ENCODE data around the gene GLCE. TPM values are rescaled to one million over a fixed set of nuclear protein-coding genes. Genes with fewer than 3 reads are reported as not detected.

The GLCE gene
- 42.7 TPM for total RNA-seq

GRCh38 chr15:69160141-69160993, at the start of gene GLCE:
TSS of gene GLCE (plus strand) at chr15:69160635. CDS start at chr15:69255807, 95,172 bp downstream.
- DNase-seq: peak; percentile 98

DNA sequence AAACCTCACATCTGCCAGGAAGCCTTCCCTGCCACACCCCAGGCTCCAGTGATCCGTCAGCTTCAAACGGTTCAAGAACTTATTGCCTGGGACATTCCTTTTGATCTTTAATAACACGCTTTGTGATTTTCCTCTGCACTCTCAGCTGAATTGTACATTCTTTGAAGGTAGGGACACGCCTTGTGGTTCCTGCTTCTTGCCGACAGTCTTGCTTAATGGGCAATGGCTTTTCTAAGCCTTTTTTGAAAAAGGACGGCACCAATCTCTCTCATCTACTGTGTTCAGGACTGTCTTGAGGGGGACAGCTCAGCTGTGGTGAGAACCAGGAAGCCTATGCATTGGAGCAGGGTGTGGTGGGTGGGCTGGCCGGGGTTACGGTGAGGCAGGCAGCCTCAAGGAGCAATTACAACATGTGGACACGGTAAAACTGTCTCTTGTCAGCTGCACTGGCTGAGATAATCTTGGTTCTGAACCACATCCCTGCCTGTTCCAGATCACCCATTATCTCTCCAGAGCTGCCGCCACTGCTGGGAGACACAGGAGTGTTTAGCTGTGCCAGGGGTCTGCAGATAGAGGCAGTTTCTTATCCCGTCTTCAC, 46.0 kb upstream of the GLCE start:
- no peak for DNase-seq

GRCh38 chr15:69115031-69115430, 45.4 kb upstream of the GLCE start:
- no peak for DNase-seq

DNA sequence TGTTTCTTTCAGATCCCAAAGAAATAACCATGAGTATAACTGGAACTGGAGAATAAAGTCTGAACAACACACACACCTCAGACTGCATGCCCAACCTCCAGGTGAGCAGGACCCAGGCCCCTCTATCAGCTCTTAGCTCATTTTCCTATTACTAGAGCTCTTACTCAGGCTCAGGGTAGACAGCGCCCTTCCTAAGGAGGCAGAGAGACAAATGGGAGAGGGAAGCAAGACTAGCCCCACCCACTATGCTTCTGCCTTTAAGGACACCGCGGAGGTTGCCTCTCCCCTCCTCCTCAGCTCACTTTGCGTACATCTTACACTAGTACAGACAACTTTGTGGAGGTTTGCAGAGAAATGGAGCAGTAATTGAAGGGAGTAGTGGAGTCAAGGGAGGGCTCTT, 44.0 kb upstream of the GLCE start:
- DNase-seq: no peak

DNA sequence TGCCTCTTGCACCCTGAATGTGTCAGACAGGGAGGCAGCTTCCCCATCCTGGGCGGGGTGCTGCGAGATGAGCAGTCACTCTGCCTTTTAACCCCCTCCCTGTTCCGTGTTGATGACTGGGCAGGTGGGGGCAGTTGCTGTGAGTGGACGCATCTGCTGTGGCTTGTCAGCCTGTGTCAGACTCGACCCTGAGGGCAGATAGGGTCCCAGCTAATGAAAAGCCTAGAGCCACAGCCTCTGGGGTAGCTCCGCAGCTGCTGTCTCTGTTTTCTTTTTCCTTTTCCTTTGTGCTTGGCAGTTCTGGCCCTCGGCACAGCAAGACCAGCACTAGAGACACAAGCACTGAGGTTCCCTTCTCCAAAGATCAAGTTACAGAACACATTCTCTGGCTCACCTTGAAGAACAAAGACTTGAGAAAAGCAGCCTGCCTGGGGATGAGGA, 43.0 kb upstream of the GLCE start:
- DNase-seq: peak; percentile 76

DNA sequence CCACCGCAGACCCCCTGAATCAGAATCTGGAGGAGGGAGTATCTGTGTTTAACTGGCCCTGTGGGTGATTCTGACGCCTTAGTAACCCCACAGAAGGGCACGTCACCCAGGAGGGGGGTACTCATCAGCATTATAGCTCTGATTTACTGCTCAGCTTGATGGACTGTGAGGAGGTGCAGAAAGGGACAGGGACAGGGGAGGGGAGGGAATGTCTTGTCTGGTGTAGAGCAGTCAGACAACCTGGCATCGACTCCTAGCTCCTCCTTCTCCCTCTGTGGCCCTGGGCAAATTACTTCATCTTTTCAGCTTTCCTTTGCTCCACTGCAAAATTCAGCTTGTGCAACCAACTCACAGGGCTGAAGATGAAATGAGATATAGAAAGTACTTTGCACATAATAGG, 42.3 kb upstream of the GLCE start:
- DNase-seq: no peak

DNA sequence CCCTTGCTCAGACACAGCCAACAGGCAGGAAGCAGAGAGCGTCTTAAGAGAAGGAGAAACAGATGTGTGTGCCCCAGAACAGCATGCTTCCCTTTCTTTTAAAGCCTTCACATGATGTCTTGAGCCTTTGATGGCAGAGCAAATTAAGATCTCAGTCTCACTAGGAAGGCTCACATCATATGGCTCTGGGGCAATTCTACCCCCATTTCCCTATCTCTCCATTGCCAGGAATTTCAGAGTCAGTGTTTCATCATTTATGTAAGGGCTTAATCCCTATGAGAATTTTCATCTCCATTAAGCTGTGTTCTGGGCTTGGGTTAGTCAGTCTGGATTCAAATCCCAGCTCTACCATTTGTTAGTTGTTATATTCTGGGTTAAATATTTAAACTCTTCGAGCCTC, 41.4 kb upstream of the GLCE start:
- DNase-seq: no peak

DNA sequence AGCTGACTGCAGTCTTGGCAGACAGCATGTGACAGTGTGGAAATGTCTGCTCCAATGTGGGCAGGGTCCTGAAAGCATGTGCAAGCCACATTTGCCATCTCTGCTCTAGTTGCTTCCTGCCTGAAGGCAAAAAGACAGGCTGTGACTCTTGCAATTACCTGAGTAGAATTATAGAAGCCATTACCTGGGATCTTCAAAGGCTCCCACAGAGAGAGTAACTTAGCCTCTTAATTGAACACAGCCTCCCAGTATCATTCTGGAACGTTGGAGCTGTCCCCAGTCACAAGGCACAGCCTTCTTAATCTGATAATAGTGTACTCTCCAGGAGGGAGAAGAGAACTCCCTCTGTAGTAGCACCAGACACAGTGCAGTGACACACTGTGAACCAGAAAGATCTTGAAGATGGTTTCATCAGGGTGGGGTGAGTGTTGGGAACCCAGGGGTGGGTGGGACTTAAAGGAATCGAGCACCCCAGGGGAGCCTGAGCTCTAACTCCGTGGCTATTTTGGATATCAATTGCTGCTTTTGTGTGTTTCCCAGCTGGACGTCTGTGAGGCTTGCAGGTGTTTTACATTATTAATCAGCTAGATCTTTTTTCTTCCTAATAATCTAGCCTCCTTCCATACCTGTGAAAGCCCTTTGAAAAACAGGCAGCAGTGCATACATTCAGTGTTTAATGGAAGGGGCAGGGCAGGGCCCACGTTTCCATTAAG, 40.6 kb upstream of the GLCE start:
- DNase-seq: no peak

- DNase-seq: no peak
Observed at GRCh38 chr15:69120732-69121131, 39.7 kb upstream of the GLCE start.

DNA sequence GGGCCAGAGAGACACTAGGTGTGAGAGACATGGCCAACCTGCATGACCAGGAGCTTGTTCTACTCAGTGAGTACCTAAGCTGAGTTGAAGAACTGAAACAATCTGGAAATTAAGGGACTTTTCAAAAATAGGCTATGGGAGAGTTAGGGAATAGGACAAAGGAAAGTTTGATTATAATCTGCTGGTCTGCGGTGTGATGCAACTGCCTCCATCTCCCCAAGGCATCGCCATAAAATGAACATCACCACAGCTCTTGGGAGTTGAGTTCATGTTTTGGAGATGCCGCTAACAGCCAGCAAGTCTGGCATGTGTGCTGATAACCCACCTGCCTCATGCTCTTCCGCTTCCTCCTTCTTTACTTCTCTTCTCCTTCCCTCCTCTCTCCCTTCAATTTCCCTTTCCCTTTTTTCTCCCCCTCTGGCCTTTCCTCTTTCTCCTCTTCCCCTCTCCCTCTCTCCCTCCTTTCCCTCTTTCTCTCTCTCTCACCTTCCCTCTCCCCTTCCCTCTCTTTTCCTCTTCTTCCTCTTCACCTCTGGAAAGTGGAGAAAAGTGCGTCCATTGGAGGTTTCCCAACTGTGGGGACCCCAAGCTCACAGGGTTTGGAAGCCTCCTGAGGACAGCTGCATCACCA, 39.1 kb upstream of the GLCE start:
- no peak for DNase-seq

- no peak for DNase-seq
Observed at GRCh38 chr15:69125236-69125635, 35.2 kb upstream of the GLCE start.

DNA sequence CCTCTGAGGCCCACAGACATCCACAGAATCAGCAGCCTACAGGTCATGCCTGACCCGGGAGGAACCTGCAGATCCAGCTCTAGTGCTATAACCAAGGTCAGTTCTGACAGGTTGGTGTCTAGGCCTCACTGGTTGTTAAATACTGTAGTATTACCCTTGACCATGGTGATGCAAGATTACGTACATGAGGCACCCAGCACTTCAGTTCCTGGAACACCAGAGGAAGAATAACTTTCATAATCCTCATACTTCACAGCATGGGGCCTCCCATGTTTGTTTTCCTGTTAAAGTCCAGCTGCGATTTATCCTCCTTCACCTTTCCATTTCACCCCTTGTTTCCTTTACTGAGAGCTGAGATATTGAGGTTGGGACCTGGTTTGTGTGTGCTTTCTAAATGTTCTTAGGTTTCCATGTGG, 34.4 kb upstream of the GLCE start:
- no peak for DNase-seq

- peak; percentile 36 for DNase-seq
Observed at GRCh38 chr15:69127306-69127705, 33.1 kb upstream of the GLCE start.

DNA sequence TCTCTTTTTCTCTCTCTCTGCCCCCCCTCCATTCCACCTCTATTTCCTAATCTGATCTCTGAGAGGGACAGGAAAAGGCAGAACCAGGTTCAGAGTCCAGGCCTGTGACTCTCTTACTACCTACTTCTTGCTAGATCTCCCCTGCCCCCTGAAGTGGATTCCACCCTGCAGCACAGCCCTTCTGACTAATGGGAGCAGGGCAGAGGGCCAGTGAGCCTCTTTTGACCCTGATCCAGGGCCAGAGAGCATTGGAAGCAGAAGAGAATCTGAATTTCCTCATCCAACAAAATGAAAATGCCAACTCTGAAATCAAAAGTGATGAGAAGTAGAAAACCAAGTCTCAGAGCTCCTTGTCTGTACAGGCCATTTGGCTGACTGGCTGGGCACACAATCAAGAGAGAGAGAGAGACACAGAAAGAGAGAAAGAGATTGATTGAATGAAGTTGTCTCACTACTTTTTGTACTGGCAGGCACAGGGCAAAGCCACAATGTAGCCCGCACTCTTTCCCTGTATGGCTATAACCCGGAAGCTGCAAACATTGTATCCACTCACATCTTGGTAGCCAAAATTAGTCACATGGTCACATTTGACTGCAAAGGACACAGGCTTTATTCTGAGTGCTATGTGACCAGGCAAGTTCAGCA, 31.6 kb upstream of the GLCE start:
- no peak for DNase-seq

- DNase-seq: no peak
Observed at GRCh38 chr15:69131362-69132220, 28.8 kb upstream of the GLCE start.

GRCh38 chr15:69132430-69132829, 28.0 kb upstream of the GLCE start:
- no peak for DNase-seq

GRCh38 chr15:69132977-69133861, 27.2 kb upstream of the GLCE start:
- DNase-seq: peak; percentile 77

GRCh38 chr15:69133862-69134519, 26.4 kb upstream of the GLCE start:
- DNase-seq: no peak

DNA sequence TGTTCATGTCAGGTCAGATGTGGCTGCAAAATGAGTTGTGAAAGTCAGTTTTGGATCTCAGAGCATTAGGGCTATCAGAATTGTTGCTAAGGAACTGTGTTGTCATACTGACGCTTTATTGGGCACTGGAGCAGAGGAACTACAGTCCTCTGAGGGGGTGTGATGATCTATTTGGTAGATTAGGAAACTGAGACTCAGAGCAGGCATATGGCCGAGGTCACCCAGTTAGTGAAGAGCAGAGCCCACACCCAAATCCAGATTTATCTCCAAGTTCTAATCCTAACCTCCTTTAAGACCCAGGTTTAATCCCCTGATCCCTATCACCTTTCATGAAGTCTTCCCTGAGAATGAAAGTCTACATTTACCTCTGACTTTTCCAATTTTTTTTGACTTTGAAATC, 25.6 kb upstream of the GLCE start:
- no peak for DNase-seq

DNA sequence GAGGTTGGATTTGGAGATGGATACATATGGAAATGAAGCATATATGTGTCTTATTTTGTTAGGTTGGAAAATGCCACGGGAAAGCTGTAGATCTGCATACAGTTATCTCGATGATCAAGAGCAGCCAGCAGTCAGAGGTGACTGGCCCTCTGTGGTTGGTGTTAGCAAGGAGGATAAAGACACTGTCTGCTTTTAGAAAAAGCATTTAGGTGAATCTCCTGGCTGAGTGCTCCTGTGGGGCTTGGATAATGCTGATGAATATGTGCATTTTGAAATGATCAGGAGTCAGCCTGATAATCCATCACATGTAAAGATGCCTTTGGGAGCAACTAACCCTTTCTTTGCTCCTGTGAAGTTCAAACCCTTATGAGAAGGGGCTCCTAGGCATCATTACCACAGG, 24.9 kb upstream of the GLCE start:
- DNase-seq: no peak
